Measurements from ENCODE around the gene MCM10.

MCM10 gene

DNA sequence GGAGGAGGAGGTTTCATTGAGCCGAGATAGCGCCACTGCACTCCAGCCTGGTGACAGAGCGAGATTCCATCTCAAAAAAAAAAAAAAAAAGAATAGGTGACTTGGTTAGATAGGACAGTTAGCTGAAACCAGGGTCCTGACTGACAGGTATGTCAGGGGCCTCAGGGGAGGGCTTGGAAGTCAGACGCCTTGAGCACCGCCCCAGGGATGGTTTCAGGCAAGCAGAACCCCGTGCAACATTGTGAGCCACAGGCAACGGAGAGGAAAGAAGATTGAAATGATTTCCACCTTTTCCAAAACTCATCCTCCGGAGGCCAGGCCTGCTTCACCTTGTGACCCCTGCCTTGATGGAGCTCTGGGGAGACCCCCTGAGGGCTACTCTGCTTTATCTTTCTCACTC is 64.2 kb downstream of the MCM10 start:
- Histone ChIP-seq H3K9me3 (ENCODE audit: control insufficient read depth, insufficient read depth, low read length) (no peaks in the 10 kb centered on the region), H3K4me2 (ENCODE audit: low read length) (no peak overlapping the region), H3K79me2 (ENCODE audit: control insufficient read depth, low read length) (no peaks in the 10 kb centered on the region), H3K4me3 (ENCODE audit: low read length) (no peak overlapping the region), H3K9me2 (replicated peaks; ENCODE audit: control insufficient read depth, low read length) (no peaks in the 10 kb centered on the region), H3K27me3 (ENCODE audit: control insufficient read depth, low read length) (peaks cover 2% of the 10 kb centered on the region; the same call in 1 of the 2 replicates), H3K27ac (ENCODE audit: low read depth, low read length) (no peak overlapping the region), H3K36me3 (ENCODE audit: control insufficient read depth, low read length) (no peaks in the 10 kb centered on the region), H3K4me1 (ENCODE audit: control insufficient read depth, low read length) (peaks cover 17% of the 10 kb centered on the region), H4K20me1 (ENCODE audit: control insufficient read depth, insufficient read depth, low read depth, low read length) (no peaks in the 10 kb centered on the region), H3F3A (ENCODE audit: control insufficient read depth, insufficient read depth) (no peaks in the 10 kb centered on the region)
- no peak for TF ChIP-seq CTCF (IDR thresholded peaks at IDR 0.05; ENCODE audit: low read depth, low read length, poor library complexity, severe bottlenecking)
- TF ChIP-seq EZH2phosphoT487 (IDR thresholded peaks at IDR 0.05; ENCODE audit: borderline replicate concordance, low read length): no peak

DNA sequence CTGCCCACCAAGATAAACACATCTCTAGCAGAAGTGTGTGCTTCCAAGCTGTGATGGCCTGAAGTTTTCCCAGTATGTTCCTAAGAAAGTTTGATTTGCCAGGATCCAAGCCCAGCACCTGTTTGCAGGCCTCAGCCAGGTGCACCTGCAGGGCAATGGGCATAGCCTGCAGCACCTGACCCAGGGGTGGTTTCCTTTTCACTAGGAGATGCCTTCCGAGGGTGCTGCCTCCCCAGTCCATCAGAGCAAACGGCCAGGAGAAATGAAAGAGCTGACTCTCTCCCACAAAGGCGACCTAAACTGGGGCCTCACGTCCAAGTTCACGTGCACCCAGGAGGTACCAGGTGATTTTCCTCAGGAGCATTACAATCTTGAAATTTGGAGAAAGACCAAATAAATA is 65.7 kb downstream of the MCM10 start:
- H3K27me3 ChIP-seq (ENCODE audit: control insufficient read depth, low read length): peaks cover 2% of the 10 kb centered on the region; the same call in 1 of the 2 replicates
- H3K9me3 ChIP-seq (ENCODE audit: control insufficient read depth, insufficient read depth, low read length): no peaks in the 10 kb centered on the region
- H3K4me3 ChIP-seq (ENCODE audit: low read length): no peak overlapping the region
- H3K79me2 ChIP-seq (ENCODE audit: control insufficient read depth, low read length): no peaks in the 10 kb centered on the region
- H3K4me1 ChIP-seq (ENCODE audit: control insufficient read depth, low read length): peaks cover 17% of the 10 kb centered on the region
- H3F3A ChIP-seq (ENCODE audit: control insufficient read depth, insufficient read depth): no peaks in the 10 kb centered on the region
- H3K9me2 ChIP-seq (replicated peaks; ENCODE audit: control insufficient read depth, low read length): no peaks in the 10 kb centered on the region
- no peak for TF ChIP-seq EZH2phosphoT487 (IDR thresholded peaks at IDR 0.05; ENCODE audit: borderline replicate concordance, low read length)
- TF ChIP-seq CTCF (IDR thresholded peaks at IDR 0.05; ENCODE audit: low read depth, low read length, poor library complexity, severe bottlenecking): no peak
- no peaks in the 10 kb centered on the region for H3K36me3 ChIP-seq (ENCODE audit: control insufficient read depth, low read length)
- no peak overlapping the region for H3K4me2 ChIP-seq (ENCODE audit: low read length)
- no peak overlapping the region for H3K27ac ChIP-seq (ENCODE audit: low read depth, low read length)
- H4K20me1 ChIP-seq (ENCODE audit: control insufficient read depth, insufficient read depth, low read depth, low read length): no peaks in the 10 kb centered on the region

GRCh38 chr10:13231190-13231589 is 69.8 kb downstream of the MCM10 start:
- no peaks in the 10 kb centered on the region for H3K79me2 ChIP-seq (ENCODE audit: control insufficient read depth, low read length)
- H3K9me3 ChIP-seq (ENCODE audit: control insufficient read depth, insufficient read depth, low read length): no peaks in the 10 kb centered on the region
- no peak overlapping the region for H3K4me3 ChIP-seq (ENCODE audit: low read length)
- H3K27ac ChIP-seq (ENCODE audit: low read depth, low read length): no peak overlapping the region
- no peak overlapping the region for H3K4me2 ChIP-seq (ENCODE audit: low read length)
- TF ChIP-seq EZH2phosphoT487 (IDR thresholded peaks at IDR 0.05; ENCODE audit: borderline replicate concordance, low read length) (no peak), CTCF (IDR thresholded peaks at IDR 0.05; ENCODE audit: low read depth, low read length, poor library complexity, severe bottlenecking) (no peak)
- H3K36me3 ChIP-seq (ENCODE audit: control insufficient read depth, low read length): no peaks in the 10 kb centered on the region
- H3K9me2 ChIP-seq (replicated peaks; ENCODE audit: control insufficient read depth, low read length): no peaks in the 10 kb centered on the region
- H4K20me1 ChIP-seq (ENCODE audit: control insufficient read depth, insufficient read depth, low read depth, low read length): no peaks in the 10 kb centered on the region
- peaks cover 2% of the 10 kb centered on the region; the same call in 1 of the 2 replicates for H3K27me3 ChIP-seq (ENCODE audit: control insufficient read depth, low read length)
- H3F3A ChIP-seq (ENCODE audit: control insufficient read depth, insufficient read depth): no peaks in the 10 kb centered on the region
- peaks cover 17% of the 10 kb centered on the region for H3K4me1 ChIP-seq (ENCODE audit: control insufficient read depth, low read length)
